Raji (cell line): ENCODE data around the gene STIM1.

ENCODE experiments used
- POLR2A ChIP-seq: IDR thresholded peaks from 2 replicates; pipeline ENCODE4 v1.6.1; 2011; ENCODE audit warnings: low read depth, low read length, control low read depth; ENCODE audit not compliant: insufficient read depth

The STIM1 gene

DNA sequence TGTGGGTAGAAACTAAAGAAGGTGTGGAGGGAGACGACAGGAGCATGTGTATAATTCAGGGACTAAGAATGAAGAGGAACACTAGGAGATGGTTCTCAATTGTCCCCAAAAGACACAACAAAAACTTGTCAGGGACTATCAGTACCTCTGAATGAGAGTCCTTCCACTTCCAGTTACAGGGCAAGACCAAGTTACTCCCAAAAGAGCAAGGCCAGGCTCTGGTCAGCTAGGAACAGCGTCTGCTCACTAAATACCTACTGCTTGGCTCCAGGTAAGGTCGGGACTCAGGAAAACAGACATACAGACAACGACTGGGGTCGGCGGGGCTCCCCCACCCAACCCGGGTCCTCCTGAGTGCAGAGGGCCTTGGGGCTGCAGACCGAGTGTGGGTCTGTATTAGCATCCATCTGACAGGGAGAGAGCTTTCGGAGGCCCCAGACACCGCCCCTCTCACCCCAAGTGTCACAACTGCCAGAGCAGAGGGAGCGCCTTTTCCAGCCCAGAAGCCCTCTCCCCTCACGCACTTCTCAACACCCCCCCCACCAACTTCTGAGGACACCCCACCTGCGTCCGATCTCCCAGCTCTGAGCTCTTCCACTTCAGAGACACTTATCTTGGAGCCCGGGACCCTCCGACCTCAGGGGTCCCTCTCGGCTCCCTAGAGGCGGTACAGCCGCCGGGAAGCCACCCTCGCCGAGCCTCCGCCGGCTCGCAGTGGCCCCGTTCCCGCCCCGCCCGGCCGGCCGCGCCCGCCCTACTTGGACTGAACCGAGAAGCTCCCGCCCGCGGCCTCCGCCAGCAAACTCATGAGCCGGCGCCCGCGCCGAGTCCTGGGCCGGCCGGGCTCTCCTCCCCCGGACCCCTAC lies 15.2 kb upstream of the STIM1 start:
- no peak; the same call in 1 of the 2 replicates for TF ChIP-seq POLR2A

DNA sequence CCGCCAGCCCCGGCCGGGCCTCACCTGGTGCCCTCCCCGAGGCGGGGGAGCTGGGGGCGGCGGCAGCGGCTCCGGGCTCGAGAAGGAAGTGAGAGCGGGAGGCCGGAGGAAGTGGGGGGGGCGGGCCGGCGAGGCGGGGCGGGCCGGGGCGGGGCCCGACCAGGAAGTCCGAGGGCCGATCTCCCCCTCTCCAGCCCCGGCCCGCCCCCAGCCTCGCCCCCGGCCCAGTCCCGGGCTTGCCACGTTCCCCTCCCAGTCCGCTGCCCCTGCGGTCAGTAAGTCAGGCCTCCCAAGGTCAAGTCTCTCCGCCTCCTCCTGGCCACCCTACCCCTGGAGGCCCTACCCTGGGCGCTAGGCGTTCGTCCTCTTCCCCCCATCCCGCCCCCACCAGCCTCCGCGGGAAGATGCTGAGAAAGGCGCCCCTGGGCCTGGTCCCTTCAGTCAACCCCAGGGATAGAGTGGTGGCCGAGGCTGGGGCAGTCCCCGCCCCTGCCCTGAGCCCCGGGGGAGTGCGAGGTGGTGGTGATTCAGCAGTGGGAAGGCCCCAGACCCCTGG lies 14.5 kb upstream of the STIM1 start, which contains the start of gene RHOG:
TSS of gene RHOG (minus strand) at position 90 of the 556 bp plus-strand sequence. CDS start 12,821 bp downstream, outside the sequence.
- peak; percentile 49; the same call in 1 of the 2 replicates for TF ChIP-seq POLR2A

DNA sequence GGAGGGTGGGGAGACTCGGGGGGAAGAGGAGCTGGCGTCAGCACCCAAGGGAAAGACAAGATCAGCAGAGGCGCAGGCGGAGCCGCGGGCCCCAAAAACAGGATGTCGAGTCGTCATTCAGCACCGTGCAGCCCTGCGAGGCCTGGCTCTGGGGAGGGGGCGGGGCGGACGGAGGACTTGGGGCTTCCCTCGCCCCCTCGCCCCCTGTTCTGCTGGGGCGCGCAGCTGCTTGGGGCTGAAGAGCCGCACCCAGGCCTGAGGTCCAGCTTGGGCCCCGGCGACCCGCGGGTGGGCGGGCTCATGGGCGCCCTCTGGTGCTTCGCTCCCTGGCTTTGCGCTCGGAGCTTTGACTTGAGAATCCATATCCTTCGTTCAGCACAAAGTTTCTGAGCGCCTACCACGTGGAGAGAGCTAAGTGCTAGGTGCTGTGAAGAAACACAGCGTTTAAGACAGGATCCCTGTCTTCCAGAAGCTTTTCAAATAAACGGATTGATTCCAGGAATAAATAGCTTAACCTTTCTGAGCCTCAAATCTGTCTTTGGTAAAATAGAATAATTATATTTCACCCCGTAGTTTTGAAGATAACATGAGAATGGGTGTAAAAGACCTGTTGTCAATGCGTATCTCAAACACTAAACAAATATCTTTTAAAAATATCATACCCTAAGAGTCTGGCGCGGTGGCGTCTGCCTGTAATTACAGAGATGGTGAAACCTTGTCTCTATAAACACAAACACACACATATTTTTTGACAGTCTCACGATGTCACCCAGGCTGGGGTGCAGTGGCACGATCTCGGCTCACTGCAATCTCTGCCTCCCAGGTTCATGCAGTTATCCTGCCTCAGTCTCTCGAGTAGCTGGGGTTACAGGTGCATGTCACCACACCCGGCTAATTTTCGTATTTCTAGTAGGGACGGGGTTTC lies 13.8 kb upstream of the STIM1 start:
- TF ChIP-seq POLR2A = peak; percentile 47; the same call in 1 of the 2 replicates

DNA sequence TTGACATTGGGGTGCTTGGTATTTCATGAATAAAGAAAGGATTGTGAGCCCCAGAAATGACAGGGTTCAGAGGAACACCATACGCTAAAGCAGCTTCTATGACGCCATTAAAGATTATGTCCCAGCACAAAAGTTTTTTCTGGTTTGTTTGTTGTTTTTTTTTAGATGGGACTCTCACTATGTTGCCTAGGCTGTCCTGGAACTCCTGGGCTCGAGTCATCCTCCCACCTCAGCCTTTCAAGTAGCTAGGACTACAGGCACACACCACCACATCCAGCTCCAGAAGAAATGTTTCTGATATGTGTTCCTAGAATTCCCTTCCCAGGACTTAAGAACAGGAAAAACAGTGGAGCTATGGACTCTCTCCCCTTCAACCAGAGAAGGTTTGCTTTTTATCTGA lies 12.1 kb upstream of the STIM1 start:
- no peak for TF ChIP-seq POLR2A

DNA sequence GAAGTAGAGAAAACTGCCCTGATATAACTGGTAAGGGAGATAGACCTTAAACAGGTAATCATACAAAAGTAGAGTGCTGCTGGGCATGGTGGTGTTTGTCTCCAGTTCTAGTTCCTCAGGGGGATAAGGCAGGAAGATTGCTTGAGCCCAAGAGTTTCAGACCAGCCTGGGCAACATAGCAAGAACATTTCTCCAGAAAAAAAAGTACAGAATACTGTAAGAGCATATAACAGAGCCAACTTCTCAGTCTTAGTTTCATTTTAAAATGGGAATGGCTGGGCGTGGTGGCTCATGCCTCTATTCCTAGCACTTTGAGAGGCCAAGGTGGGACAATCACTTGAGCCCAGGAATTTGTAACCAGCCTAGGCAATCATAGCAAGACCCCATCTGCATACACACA lies 10.2 kb upstream of the STIM1 start:
- TF ChIP-seq POLR2A = no peak

DNA sequence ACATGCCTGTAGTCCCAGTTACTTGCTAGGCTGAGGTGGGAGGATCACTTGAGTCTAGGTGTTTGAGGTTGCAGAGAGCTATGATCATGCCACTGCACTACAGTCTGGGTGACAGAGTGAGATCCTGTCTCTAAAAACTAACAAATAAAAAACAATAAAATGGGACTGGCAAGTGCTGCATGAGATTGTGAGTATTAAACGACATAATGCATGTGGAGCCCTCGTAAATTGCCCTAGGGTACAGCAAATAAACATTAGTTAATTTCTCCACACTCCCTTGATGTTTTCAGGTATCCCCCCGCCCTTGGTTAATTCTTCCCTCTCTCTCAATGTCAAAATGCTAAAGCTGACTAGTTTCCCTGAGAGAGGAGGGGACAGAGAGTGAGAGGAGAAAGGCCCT lies 9.8 kb upstream of the STIM1 start:
- no peak for TF ChIP-seq POLR2A

DNA sequence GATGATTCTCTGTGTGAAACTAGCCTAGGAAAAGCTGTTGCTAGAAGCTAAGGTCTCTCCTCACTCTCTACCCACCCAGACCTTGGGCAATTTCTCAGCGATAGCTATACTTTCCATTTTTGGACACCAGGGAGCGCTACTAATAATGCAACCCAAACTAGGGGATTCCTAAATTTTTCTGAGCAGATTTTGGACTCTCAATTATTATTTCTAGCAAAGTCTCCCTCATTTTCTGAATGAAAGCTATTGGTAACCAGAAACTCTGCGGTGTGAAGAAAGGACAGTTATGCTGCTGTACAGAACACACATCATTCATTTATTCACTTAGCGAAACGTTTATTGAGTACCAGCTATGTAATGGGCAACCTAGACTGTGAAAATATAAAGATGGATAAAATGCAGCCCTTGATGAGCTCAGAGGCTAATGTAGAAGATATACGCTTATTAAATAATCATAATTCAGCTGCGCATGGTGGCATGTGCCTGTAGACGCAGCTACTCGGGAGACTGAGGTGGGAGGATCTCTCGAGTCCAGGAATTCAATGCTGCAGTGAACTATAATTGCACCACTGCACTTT lies 6.1 kb upstream of the STIM1 start:
- TF ChIP-seq POLR2A = no peak

DNA sequence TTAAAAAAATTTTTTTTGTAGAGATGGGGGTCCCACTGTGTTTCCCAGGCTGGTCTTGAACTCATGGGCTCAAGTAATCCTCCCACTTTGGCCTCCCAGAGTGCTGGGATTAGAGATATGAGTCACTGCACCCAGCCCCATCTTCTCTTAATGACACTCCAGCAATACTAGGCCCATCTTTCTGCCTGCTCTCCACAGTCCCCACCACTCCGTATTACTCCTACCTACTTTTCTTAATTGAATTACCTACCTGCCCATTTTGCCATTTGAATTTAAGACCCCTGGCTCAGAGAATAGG lies 2.0 kb upstream of the STIM1 start:
- TF ChIP-seq POLR2A = no peak

DNA sequence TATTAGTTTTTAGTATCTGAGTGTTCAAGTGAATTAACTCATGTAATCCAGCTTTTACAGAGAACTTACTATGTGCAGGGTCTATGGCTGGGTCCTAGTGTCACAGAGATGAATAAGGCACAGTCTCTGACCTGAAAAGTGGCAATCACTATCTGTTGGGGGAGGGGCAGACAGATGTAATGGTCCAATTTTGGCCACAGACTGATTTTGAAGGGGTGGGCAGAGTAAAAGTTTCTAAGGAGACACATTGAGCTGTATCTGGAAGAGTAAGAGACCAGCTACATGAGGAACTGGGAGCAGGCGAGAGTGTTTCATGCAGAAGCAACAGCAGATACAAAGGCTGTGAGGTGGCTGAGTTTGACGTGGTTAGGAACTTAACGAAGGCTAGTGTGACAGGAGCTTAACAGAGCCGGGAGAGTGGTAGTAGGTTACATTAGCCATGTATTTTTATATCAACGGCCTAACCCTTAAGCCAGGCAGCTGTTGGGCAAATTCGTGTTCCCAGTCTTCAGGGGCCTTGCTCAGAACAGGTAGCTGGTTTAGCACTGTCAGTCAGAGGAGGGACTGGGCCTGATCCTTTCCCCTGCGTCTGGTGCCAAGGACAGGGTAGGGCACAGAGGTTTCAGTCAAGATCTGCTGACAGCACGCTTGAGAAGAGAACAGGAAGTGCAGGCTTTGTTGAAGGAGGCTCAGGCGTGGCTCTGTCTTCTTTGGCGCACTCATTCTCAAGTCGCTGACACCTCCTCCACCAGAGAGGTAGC lies 1.4 kb upstream of the STIM1 start:
- TF ChIP-seq POLR2A = peak; percentile 76

DNA sequence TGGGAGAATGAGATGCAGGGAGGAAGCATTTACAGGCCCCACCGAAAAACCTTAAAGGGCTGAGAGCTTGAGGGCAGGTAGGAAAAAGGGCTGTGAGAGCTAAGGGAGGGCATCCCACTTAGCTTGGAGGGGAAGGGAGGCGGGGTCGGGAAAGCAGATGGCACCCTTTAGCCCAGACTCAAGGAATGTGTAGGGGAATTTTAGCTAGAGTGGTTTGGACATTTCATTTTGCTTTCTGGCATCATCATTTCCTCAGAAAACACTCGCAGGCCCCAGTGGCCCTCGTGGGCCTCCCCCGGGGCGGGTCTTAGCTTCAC lies 846 bp upstream of the STIM1 start:
- TF ChIP-seq POLR2A = peak; percentile 41

DNA sequence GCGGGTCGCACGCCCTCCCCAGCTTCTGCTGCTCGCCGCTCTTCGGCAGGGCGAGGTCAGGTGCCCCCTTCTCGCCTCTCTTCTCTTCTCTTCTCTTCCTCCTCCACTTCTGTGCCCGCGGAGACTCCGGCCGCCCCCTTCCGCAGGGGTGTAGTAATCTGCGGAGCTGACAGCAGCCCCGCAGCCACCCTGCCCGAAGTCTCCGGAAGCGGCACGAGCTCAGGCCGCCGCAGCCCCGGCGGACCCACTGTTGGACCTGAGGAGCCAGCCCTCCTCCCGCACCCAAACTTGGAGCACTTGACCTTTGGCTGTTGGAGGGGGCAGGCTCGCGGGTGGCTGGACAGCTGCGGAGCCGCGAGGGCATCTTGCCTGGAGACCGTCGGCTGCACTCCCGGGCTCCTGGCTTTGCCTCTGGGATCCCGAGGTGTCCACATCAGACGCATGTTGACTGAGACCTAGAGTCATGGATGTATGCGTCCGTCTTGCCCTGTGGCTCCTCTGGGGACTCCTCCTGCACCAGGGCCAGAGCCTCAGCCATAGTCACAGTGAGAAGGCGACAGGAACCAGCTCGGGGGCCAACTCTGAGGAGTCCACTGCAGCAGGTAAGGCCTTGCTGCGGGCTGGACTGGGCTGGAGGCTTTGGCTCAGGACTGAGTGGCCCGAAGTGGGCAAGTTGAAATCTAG lies 486 bp downstream of the STIM1 start:
- TF ChIP-seq POLR2A = no peak

DNA sequence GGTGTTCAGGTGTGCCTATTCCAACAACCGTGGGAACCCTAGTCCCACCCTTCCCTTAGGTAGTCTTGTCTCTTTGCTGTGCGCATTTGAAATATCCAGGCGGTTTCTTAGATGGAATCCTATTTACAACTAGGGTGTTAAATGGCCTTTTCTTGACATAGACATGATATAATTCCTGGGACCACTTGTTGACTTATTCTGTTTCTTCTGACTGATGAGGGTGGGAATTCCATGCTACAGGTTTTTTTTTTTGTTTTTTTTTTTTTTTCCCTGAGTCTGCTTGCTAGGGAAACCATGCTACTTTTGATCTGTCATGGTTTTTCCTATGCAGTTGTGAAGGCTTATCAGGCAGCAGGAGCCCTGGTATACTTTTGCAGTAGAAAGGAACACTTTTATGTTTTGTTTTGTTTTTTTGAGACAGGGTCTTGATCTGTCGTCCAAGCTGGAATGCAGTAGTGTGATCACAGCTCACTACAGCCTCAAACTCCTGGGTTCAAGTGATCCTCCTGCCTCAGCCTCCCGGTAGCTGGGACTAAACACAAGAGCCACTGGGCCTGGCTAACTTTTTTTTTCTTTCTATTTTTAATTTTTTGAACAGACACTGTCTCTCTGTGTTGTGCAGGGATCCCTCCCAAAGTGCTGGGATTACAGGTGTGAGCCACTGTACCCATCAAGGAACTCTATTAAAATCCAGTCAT lies 1.5 kb downstream of the STIM1 start:
- no peak for TF ChIP-seq POLR2A

DNA sequence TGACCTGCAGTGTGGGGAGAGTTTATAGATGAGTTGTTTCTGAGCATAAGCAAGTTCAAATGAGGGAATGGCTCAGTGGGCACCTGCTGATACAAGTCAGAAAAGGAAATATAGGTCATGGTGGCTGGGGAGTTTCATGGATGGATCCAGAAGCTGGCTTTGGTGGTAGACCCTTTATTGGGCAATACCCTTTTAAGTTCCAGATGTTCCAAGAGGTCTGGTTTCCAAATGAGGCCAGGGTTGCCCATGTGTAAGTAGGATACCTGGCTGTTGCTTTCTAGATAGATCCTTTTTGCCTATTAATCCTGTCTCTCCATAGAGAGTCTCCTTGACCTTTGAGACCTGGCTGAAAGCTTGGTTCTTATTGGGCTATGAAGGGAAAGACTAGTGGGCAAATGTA lies 2.2 kb downstream of the STIM1 start:
- TF ChIP-seq POLR2A = no peak
